ENCODE data around the gene CYBC1. TPM values are rescaled to one million over a fixed set of nuclear protein-coding genes. Genes with fewer than 3 reads are reported as not detected.
A peak's percentile ranks its signal among the peaks of the same experiment; 100 is the strongest.

Gene CYBC1
- polyA plus RNA-seq, 1 experiment: 118 TPM

GRCh38 chr17:82397449-82398335 is 52.9 kb downstream of the CYBC1 start:
- H3K27me3 ChIP-seq (ENCODE audit: control insufficient read depth, insufficient read depth, low read length): no peaks in the 10 kb centered on the region
- H3K36me3 ChIP-seq (ENCODE audit: control insufficient read depth, insufficient read depth, low read length): peaks cover under 1% of the 10 kb centered on the region; the same call in 1 of the 2 replicates
- H3K4me3 ChIP-seq (ENCODE audit: low read depth, low read length): no peak overlapping the region
- POLR2A ChIA-PET: no interaction called here
- DNase-seq (ENCODE audit: low read depth): no peak
- TF ChIP-seq, protein P1, sequence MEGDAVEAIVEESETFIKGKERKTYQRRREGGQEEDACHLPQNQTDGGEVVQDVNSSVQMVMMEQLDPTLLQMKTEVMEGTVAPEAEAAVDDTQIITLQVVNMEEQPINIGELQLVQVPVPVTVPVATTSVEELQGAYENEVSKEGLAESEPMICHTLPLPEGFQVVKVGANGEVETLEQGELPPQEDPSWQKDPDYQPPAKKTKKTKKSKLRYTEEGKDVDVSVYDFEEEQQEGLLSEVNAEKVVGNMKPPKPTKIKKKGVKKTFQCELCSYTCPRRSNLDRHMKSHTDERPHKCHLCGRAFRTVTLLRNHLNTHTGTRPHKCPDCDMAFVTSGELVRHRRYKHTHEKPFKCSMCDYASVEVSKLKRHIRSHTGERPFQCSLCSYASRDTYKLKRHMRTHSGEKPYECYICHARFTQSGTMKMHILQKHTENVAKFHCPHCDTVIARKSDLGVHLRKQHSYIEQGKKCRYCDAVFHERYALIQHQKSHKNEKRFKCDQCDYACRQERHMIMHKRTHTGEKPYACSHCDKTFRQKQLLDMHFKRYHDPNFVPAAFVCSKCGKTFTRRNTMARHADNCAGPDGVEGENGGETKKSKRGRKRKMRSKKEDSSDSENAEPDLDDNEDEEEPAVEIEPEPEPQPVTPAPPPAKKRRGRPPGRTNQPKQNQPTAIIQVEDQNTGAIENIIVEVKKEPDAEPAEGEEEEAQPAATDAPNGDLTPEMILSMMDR (IDR thresholded peaks at IDR 0.05; ENCODE audit: insufficient read depth, low read depth, low read length): no peak
- CTCF ChIA-PET: no interaction called here

DNA sequence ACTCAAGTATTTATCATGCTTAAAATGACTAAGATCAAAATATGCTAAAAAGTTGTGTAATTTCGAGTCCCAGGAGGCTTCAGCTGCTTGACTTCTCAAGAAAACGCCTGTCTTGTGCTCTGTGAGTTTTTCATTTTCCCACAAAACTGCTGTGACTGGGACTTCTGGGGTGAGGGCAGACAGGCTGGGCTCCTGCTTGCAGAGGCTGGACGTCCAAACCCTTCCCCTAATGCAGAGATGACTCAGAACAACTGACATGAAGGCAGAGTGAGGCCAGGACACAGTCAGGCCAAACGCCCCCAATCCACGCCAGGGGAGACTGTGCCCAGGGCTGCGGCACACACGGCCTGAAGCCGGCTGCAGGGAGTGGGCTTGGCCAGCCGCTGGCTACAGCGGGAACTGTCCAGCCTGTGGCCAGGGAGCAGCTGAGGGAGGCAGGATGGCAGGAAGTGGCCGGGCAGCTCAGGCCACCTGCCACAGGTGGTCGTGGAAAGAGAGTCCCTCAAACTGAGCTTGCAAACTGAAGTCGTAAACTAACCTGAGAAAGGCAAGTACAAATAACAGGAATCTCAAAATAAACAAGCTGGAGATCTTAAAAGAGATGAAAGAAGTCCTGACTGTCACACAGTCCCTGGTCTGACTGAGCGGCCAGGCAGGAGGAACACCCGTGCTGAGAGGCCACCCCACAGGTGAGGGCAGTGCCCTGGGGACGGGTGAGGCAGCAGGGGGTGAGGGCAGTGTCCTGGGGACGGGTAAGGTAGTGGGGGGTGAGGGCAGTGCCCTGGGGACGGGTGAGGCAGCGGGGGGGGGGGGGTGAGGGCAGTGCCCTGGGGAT is 53.7 kb downstream of the CYBC1 start:
- no peak overlapping the region for H3K4me3 ChIP-seq (ENCODE audit: low read depth, low read length)
- no peaks in the 10 kb centered on the region for H3K27me3 ChIP-seq (ENCODE audit: control insufficient read depth, insufficient read depth, low read length)
- POLR2A ChIA-PET: no interaction called here
- CTCF ChIA-PET: interaction anchor here (0.6 to 0.9 kb wide), 2 partner anchors 47 to 367 kb away, joined by 4 read pairs; no protein-coding TSS in a partner anchor
- H3K36me3 ChIP-seq (ENCODE audit: control insufficient read depth, insufficient read depth, low read length): no peaks in the 10 kb centered on the region; the same call in 1 of the 2 replicates
- TF ChIP-seq, protein P1 (IDR thresholded peaks at IDR 0.05; ENCODE audit: insufficient read depth, low read depth, low read length): no peak
- DNase-seq (ENCODE audit: low read depth): peak; percentile 97

GRCh38 chr17:82394278-82394677 is 56.3 kb downstream of the CYBC1 start:
- H3K4me3 ChIP-seq (ENCODE audit: low read depth, low read length): no peak overlapping the region
- ChIA-PET CTCF (interaction anchor here (2.0 kb wide), 1 partner anchor 36 kb away, joined by 4 read pairs; no protein-coding TSS in a partner anchor), POLR2A (no interaction called here)
- no peaks in the 10 kb centered on the region for H3K27me3 ChIP-seq (ENCODE audit: control insufficient read depth, insufficient read depth, low read length)
- DNase-seq (ENCODE audit: low read depth): no peak
- H3K36me3 ChIP-seq (ENCODE audit: control insufficient read depth, insufficient read depth, low read length): no peaks in the 10 kb centered on the region; the same call in 1 of the 2 replicates
- TF ChIP-seq, protein P1 (IDR thresholded peaks at IDR 0.05; ENCODE audit: insufficient read depth, low read depth, low read length): no peak

GRCh38 chr17:82392941-82393340 is 57.6 kb downstream of the CYBC1 start:
- Histone ChIP-seq H3K4me3 (ENCODE audit: low read depth, low read length) (no peak overlapping the region), H3K27me3 (ENCODE audit: control insufficient read depth, insufficient read depth, low read length) (peaks cover under 1% of the 10 kb centered on the region; the same call in 1 of the 2 replicates), H3K36me3 (ENCODE audit: control insufficient read depth, insufficient read depth, low read length) (no peaks in the 10 kb centered on the region; the same call in 1 of the 2 replicates)
- no peak for DNase-seq (ENCODE audit: low read depth)
- CTCF ChIA-PET: interaction anchor here (2.0 kb wide), 1 partner anchor 35 kb away, joined by 4 read pairs; no protein-coding TSS in a partner anchor
- TF ChIP-seq, protein P1 (IDR thresholded peaks at IDR 0.05; ENCODE audit: insufficient read depth, low read depth, low read length): no peak
- POLR2A ChIA-PET: no interaction called here

Small RNA genes within 50 kb of the gene (small RNA-seq; reads per million reads assigned to genes)
- not detected for gene RF00019 (ENCODE audit: insufficient read length, low read depth, low replicate concordance)

Other genes starting within 250 kb of the CYBC1 start
- gene CCDC57, start 237.9 kb downstream of the CYBC1 start, polyA plus RNA-seq (2011; rRNA removed): 11.6 and 15.4 TPM in 2 replicates
- 152 and 338 TPM in 2 replicates for gene SLC16A3, start 221.7 kb downstream of the CYBC1 start, polyA plus RNA-seq (2011; rRNA removed)
- gene CSNK1D, start 177.1 kb downstream of the CYBC1 start, polyA plus RNA-seq (2011; rRNA removed): 57.6 and 118 TPM in 2 replicates
- 0.06 and 0.22 TPM in 2 replicates for gene CD7, start 133.1 kb downstream of the CYBC1 start, polyA plus RNA-seq (2011; rRNA removed)
- 18.9 and 34.4 TPM in 2 replicates for gene SECTM1, start 117.0 kb downstream of the CYBC1 start, polyA plus RNA-seq (2011; rRNA removed)
- gene TEX19, start 91.5 kb downstream of the CYBC1 start, polyA plus RNA-seq (2011; rRNA removed): 0.06 TPM in 1 of 2 replicates, not detected in the other
- gene UTS2R, start 79.0 kb downstream of the CYBC1 start, polyA plus RNA-seq (2011; rRNA removed): not detected in 2 replicates
- gene HEXD, start 32.4 kb downstream of the CYBC1 start, polyA plus RNA-seq (2011; rRNA removed): 8.5 and 8.9 TPM in 2 replicates
- 21.3 and 37.9 TPM in 2 replicates for gene OGFOD3, start 32.2 kb downstream of the CYBC1 start, polyA plus RNA-seq (2011; rRNA removed)
- 68.5 and 75.5 TPM in 2 replicates for gene NARF, start 8.0 kb upstream of the CYBC1 start, polyA plus RNA-seq (2011; rRNA removed)
- 19.2 and 19.9 TPM in 2 replicates for gene FOXK2, start 69.0 kb upstream of the CYBC1 start, polyA plus RNA-seq (2011; rRNA removed)
- gene WDR45B, start 197.7 kb upstream of the CYBC1 start, polyA plus RNA-seq (2011; rRNA removed): 116 and 141 TPM in 2 replicates
- gene RAB40B, start 247.9 kb upstream of the CYBC1 start, polyA plus RNA-seq (2011; rRNA removed): 4.9 and 9.4 TPM in 2 replicates

Data from BJ (cell line).